GM12878 (cell line): ENCODE results near the gene CACNA1B. TPM values are rescaled to one million over a fixed set of nuclear protein-coding genes. Genes with fewer than 3 reads are reported as not detected.

Source experiments
- ATAC-seq: fragments of 200-7000 bp; cut with Tn5 transposase; 3 replicates; pipeline ENCODE4 v1.9.1; 2020; ENCODE audit warnings: mild to moderate bottlenecking, moderate library complexity
- BruUV-seq: library from RNA; stranded (reverse); fragments of 400-500 nt; replicated peaks from 2 replicates; lab custom pipeline; 2021; lab: Mats Ljungman, UMichigan
- CTCF ChIA-PET: fragments of 300-600 bp; sonication (Branson Sonifier 250); formaldehyde crosslinking; extraction: SDS; loops from one replicate; lab custom pipeline; 2021; ENCODE audit warnings: inconsistent platforms; lab: Yijun Ruan, JAX
- POLR2A ChIA-PET: fragments of 350-600 bp; formaldehyde crosslinking; extraction: SDS; loops from one replicate; lab custom pipeline; 2021; ENCODE audit warnings: inconsistent platforms; lab: Charles Lee
- RAD21 ChIA-PET: fragments of 300-600 bp; sonication (Branson Sonifier 250); formaldehyde crosslinking; loops from one replicate; lab custom pipeline; 2023; ENCODE audit warnings: antibody characterized with exemption; ENCODE audit not compliant: unreplicated experiment; lab: Charles Lee
- SMC1A ChIA-PET: fragments of 300-600 bp; sonication (Branson Sonifier 250); formaldehyde crosslinking; loops from one replicate; lab custom pipeline; 2023; ENCODE audit not compliant: unreplicated experiment, uncharacterized antibody; lab: Charles Lee
- DNase-seq: peaks from one replicate; pipeline ENCODE4 v3.0.0-alpha.2; 2011; ENCODE audit warnings: low read depth, low spot score
- FAIRE-seq: peaks from 3 replicates; lab custom pipeline; 2011; peaks lifted over from hg19 to GRCh38; lab: Jason Lieb, UNC
- H2AFZ ChIP-seq: 2 replicates; pipeline ENCODE4 v1.6.0; 2011; ENCODE audit warnings: low read depth, low read length, control low read depth; ENCODE audit not compliant: control insufficient read depth
- H3K27ac ChIP-seq: 2 replicates; pipeline ENCODE4 v1.5.1; 2011; ENCODE audit warnings: control low read depth; ENCODE audit not compliant: control insufficient read depth, insufficient read depth
- H3K27me3 ChIP-seq, 2 experiments: replicated peaks in 1 of 2; 2 replicates each; pipeline versions ENCODE4 v1.6.0 to v1.6.1; 2011; ENCODE audit warnings: low read length in 1 of 2; ENCODE audit not compliant: control insufficient read depth in 2 of 2, insufficient read depth in 2 of 2
- H3K36me3 ChIP-seq, 2 experiments: 2 replicates each; pipeline ENCODE4 v1.5.1; 2011; ENCODE audit warnings: low read length in 1 of 2; ENCODE audit not compliant: control insufficient read depth in 2 of 2, insufficient read depth in 2 of 2
- H3K4me1 ChIP-seq: 2 replicates; pipeline ENCODE4 v1.6.1; 2011; ENCODE audit warnings: mild to moderate bottlenecking, low read length, moderate library complexity, mixed read lengths; ENCODE audit not compliant: control insufficient read depth, insufficient read depth
- H3K4me2 ChIP-seq: 2 replicates; pipeline ENCODE4 v1.6.0; 2011; ENCODE audit warnings: control low read depth; ENCODE audit not compliant: control insufficient read depth, insufficient read depth
- H3K4me3 ChIP-seq: fragments of 200-600 bp; sonication (generic); 2 replicates; pipeline ENCODE4 v1.5.1; 2016
- H3K79me2 ChIP-seq: 2 replicates; pipeline ENCODE4 v1.6.0; 2011; ENCODE audit warnings: low read length; ENCODE audit not compliant: control insufficient read depth, insufficient read depth
- H3K9ac ChIP-seq: 2 replicates; pipeline ENCODE4 v1.8.0; 2011; ENCODE audit warnings: low read length, control low read depth, mixed read lengths; ENCODE audit not compliant: control insufficient read depth, insufficient read depth
- H3K9me3 ChIP-seq: replicated peaks from 3 replicates; pipeline ENCODE4 v1.5.1; 2011; ENCODE audit warnings: mild to moderate bottlenecking, low read length; ENCODE audit not compliant: control insufficient read depth, insufficient read depth
- H4K20me1 ChIP-seq: 2 replicates; pipeline ENCODE4 v1.6.0; 2011; ENCODE audit not compliant: control insufficient read depth, insufficient read depth
- BACH1 ChIP-seq: fragments of 450-650 bp; IDR thresholded peaks from 2 replicates; pipeline ENCODE4 v1.6.1; 2017; ENCODE audit warnings: mild to moderate bottlenecking, borderline replicate concordance
- CHD2 ChIP-seq: IDR thresholded peaks from 2 replicates; pipeline ENCODE4 v1.6.1; 2011; ENCODE audit warnings: low read depth, low read length, improper control_type of control experiment, borderline replicate concordance
- CHD4 ChIP-seq: fragments of 200-600 bp; sonication (generic); IDR thresholded peaks from 2 replicates; pipeline ENCODE4 v1.6.1; 2016; ENCODE audit warnings: mild to moderate bottlenecking
- DPF2 ChIP-seq: fragments of 450-650 bp; IDR thresholded peaks from 2 replicates; pipeline ENCODE4 v1.6.1; 2017; ENCODE audit warnings: mild to moderate bottlenecking
- FOS ChIP-seq: IDR thresholded peaks from 3 replicates; pipeline ENCODE4 v1.6.1; 2011; ENCODE audit warnings: borderline replicate concordance; ENCODE audit not compliant: insufficient read length; ENCODE audit errors: extremely low read depth
- MEF2B ChIP-seq: fragments of 450-650 bp; IDR thresholded peaks from 2 replicates; pipeline ENCODE4 v1.6.1; 2018; ENCODE audit warnings: mild to moderate bottlenecking, moderate library complexity; ENCODE audit not compliant: partially characterized antibody, poor library complexity, severe bottlenecking
- MYC ChIP-seq: IDR thresholded peaks from 2 replicates; pipeline ENCODE4 v1.6.1; 2011; ENCODE audit warnings: mild to moderate bottlenecking, low read length, moderate library complexity, inconsistent platforms; ENCODE audit not compliant: insufficient read depth, insufficient replicate concordance, insufficient read length, severe bottlenecking
- NFXL1 ChIP-seq: fragments of 450-650 bp; IDR thresholded peaks from 2 replicates; pipeline ENCODE4 v1.6.1; 2017; ENCODE audit warnings: antibody characterized with exemption, mild to moderate bottlenecking, borderline replicate concordance
- NFYA ChIP-seq: IDR thresholded peaks from 2 replicates; pipeline ENCODE4 v1.6.1; 2011; ENCODE audit warnings: low read depth, mild to moderate bottlenecking, low read length, improper control_type of control experiment, borderline replicate concordance
- NR2C1 ChIP-seq: fragments of 450-650 bp; IDR thresholded peaks from 2 replicates; pipeline ENCODE4 v1.6.1; 2017; ENCODE audit warnings: antibody characterized with exemption, mild to moderate bottlenecking, moderate library complexity
- NRF1 ChIP-seq: conservative IDR thresholded peaks from 2 replicates; pipeline ENCODE4 v1.6.1; 2011; ENCODE audit warnings: mild to moderate bottlenecking, low read depth, low read length, improper control_type of control experiment
- POU2F2 ChIP-seq: IDR thresholded peaks from 3 replicates; pipeline ENCODE4 v1.6.1; 2011; ENCODE audit warnings: low read depth, mild to moderate bottlenecking, low read length, borderline replicate concordance
- RB1 ChIP-seq: fragments of 450-650 bp; formaldehyde crosslinking; IDR thresholded peaks from 2 replicates; pipeline ENCODE4 v1.6.1; 2017; ENCODE audit warnings: mild to moderate bottlenecking, borderline replicate concordance
- RBBP5 ChIP-seq: fragments of 200-600 bp; sonication (generic); conservative IDR thresholded peaks from 2 replicates; pipeline ENCODE4 v1.6.1; 2016
- RFX5 ChIP-seq: IDR thresholded peaks from 2 replicates; pipeline ENCODE4 v1.6.1; 2011; ENCODE audit warnings: low read depth, low read length, improper control_type of control experiment
- SUZ12 ChIP-seq: fragments of 200-600 bp; sonication (generic); IDR thresholded peaks from one replicate; pipeline ENCODE4 v1.6.1; 2018; ENCODE audit warnings: antibody characterized with exemption, mild to moderate bottlenecking; ENCODE audit not compliant: unreplicated experiment
- WGBS: methylation state at CpG from one replicate; pipeline ENCODE4 v1.1.6; 2016; ENCODE audit warnings: low lambda C conversion rate; ENCODE audit not compliant: insufficient replicate concordance, insufficient coverage; ENCODE audit errors: missing lambda C conversion rate; 5-methylcytosine and 5-hydroxymethylcytosine counted together
- in situ Hi-C: fragments of 300-500 bp; cut with MboI; formaldehyde crosslinking; loops from 9 replicates; pipeline ENCODE4 v1.14.3; 2018; ENCODE audit warnings: mixed read lengths
- intact Hi-C: fragments of 100-400 bp; cut with micrococcal nuclease; formaldehyde crosslinking; loops from one replicate; pipeline ENCODE4 v1.14.2; 2022; ENCODE audit not compliant: unreplicated experiment
- polyA plus RNA-seq, 11 experiments: library from polyadenylated mRNA; depleted of rRNA in 4 of 11; unstranded in 6 of 11; stranded (reverse) in 5 of 11; fragments of >200 nt; fragmentation: Nextera tagmentation in 4 of 11; fragmentation: Illumina TruSeq in 1 of 11; extraction: Ambion mirVana in 4 of 11; extraction: Trizol in 1 of 11; gene quantifications; 1 replicate in 1 of 11; 2 replicates in 10 of 11; pipeline versions ENCODE4 v1.2.1 to v1.2.3, GENCODE V29; 2011 to 2016; ENCODE audit warnings: inconsistent platforms in 2 of 11, missing spikeins in 2 of 11, low read depth in 1 of 11
- total RNA-seq, 4 experiments: library from RNA; depleted of rRNA in 3 of 4; stranded (reverse); fragments of >200 nt in 3 of 4; fragmentation: Illumina TruSeq in 1 of 4; extraction: Trizol in 1 of 4; gene quantifications; 2 replicates each; pipeline versions ENCODE4 v1.2.1 to v1.2.3, GENCODE V29; 2013 to 2021
- TF ChIP-seq, protein P1 (sequence below): fragments of 450-650 bp; IDR thresholded peaks from 2 replicates; pipeline ENCODE4 v1.6.1; 2016; ENCODE audit warnings: mild to moderate bottlenecking, moderate library complexity, borderline replicate concordance
- TF ChIP-seq, protein P2 (sequence below): fragments of 450-650 bp; IDR thresholded peaks from 2 replicates; pipeline ENCODE4 v1.6.1; 2016; ENCODE audit warnings: mild to moderate bottlenecking

The CACNA1B gene
- total and polyA plus RNA-seq, 10 of the 15 experiments (the other 5 are each of a cell fraction or from before 2014, with no cell fraction given) = 0.01 to 0.03 (median 0.01) TPM; not detected in 7

DNA sequence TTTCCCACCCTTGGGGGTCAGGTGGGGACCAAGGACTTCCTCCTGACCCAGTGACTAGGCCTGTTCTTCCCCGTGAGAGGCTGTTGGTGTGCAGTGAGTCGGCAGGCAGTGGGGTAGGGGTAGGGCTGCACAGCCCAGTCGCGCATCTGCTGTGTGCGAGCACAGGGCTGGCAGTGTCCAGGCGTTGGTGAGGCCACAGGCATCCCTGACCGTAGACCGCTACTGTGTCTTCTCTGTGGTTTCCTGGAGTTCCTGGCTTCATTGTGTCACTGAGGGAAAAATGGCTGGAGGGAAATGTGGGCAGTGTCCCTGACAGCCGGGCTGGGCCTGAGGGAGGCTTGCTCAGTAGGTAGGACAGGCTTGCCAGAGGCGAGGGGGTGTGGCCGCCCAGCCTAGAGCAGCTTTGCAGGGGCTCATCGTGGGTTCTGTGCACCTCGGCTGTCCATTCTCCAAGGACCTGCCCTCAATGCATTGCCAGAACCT lies 95.4 kb downstream of the CACNA1B start:
- WGBS = 45% methylated on average over 13 of the region's 13 CpGs
- DNase-seq (no peak), ATAC-seq (no peak)
- Histone ChIP-seq H3K36me3 (no peaks in the 10 kb centered on the region), H3K4me3 (no peak overlapping the region), H3K4me1 (no peaks in the 10 kb centered on the region), H3K27me3 (no peaks in the 10 kb centered on the region), H3K9ac (no peak overlapping the region), H3K9me3 (no peaks in the 10 kb centered on the region)
- BruUV-seq = no TSS peak
- TF ChIP-seq NR2C1 (no peak), NFXL1 (no peak), RFX5 (no peak), DPF2 (no peak), CHD4 (no peak), MYC (no peak), POU2F2 (no peak), CHD2 (no peak), FOS (no peak), RBBP5 (no peak), NFYA (no peak), RB1 (no peak), MEF2B (no peak), SUZ12 (no peak), BACH1 (no peak), NRF1 (no peak)
- TF ChIP-seq, protein P1, sequence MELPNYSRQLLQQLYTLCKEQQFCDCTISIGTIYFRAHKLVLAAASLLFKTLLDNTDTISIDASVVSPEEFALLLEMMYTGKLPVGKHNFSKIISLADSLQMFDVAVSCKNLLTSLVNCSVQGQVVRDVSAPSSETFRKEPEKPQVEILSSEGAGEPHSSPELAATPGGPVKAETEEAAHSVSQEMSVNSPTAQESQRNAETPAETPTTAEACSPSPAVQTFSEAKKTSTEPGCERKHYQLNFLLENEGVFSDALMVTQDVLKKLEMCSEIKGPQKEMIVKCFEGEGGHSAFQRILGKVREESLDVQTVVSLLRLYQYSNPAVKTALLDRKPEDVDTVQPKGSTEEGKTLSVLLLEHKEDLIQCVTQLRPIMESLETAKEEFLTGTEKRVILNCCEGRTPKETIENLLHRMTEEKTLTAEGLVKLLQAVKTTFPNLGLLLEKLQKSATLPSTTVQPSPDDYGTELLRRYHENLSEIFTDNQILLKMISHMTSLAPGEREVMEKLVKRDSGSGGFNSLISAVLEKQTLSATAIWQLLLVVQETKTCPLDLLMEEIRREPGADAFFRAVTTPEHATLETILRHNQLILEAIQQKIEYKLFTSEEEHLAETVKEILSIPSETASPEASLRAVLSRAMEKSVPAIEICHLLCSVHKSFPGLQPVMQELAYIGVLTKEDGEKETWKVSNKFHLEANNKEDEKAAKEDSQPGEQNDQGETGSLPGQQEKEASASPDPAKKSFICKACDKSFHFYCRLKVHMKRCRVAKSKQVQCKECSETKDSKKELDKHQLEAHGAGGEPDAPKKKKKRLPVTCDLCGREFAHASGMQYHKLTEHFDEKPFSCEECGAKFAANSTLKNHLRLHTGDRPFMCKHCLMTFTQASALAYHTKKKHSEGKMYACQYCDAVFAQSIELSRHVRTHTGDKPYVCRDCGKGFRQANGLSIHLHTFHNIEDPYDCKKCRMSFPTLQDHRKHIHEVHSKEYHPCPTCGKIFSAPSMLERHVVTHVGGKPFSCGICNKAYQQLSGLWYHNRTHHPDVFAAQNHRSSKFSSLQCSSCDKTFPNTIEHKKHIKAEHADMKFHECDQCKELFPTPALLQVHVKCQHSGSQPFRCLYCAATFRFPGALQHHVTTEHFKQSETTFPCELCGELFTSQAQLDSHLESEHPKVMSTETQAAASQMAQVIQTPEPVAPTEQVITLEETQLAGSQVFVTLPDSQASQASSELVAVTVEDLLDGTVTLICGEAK = no peak
- TF ChIP-seq, protein P2, sequence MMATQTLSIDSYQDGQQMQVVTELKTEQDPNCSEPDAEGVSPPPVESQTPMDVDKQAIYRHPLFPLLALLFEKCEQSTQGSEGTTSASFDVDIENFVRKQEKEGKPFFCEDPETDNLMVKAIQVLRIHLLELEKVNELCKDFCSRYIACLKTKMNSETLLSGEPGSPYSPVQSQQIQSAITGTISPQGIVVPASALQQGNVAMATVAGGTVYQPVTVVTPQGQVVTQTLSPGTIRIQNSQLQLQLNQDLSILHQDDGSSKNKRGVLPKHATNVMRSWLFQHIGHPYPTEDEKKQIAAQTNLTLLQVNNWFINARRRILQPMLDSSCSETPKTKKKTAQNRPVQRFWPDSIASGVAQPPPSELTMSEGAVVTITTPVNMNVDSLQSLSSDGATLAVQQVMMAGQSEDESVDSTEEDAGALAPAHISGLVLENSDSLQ = no peak
- TF ChIP-seq, all 136 proteins: peak for 0
- Histone ChIP-seq H3K79me2 (no peaks in the 10 kb centered on the region), H2AFZ (no peak overlapping the region), H3K4me2 (no peak overlapping the region), H4K20me1 (no peaks in the 10 kb centered on the region), H3K27ac (no peak overlapping the region)
- SMC1A ChIA-PET = no interaction called here
- intact Hi-C loops = loop anchor here (10.0 kb wide), 1 partner anchor 58 kb away; no protein-coding TSS in a partner anchor
- POLR2A ChIA-PET = no interaction called here
- RAD21 ChIA-PET = no interaction called here
- in situ Hi-C loops = no loop called here
- no peak for FAIRE-seq
- CTCF ChIA-PET = no interaction called here
